Thoracic aorta (tissue), 2 donors: ENCODE results near the gene PLA2G3. TPM values are rescaled to one million over a fixed set of nuclear protein-coding genes. Genes with fewer than 3 reads are reported as not detected.

Experiments
- ATAC-seq: fragments of 150-250 bp; one replicate; pipeline ENCODE4 v1.8.0; 2017; ENCODE audit warnings: low read depth; ENCODE audit not compliant: insufficient number of reproducible peaks, low FRiP score
- DNase-seq: peaks from one replicate; pipeline ENCODE4 v3.0.0-alpha.2; 2020; ENCODE audit warnings: low spot score
- H3K27ac ChIP-seq, 2 donors: fragments of 200-600 bp; sonication (generic); 1 replicate in 1 of 2; 2 replicates in 1 of 2; pipeline ENCODE4 v1.5.1; 2016; ENCODE audit warnings: mild to moderate bottlenecking in 2 of 2, moderate library complexity in 2 of 2
- H3K27me3 ChIP-seq: fragments of 200-600 bp; sonication (generic); replicated peaks from 2 replicates; pipeline ENCODE4 v1.6.0; 2016; ENCODE audit warnings: mild to moderate bottlenecking; ENCODE audit not compliant: insufficient read depth
- H3K36me3 ChIP-seq: fragments of 200-600 bp; sonication (generic); one replicate; pipeline ENCODE4 v1.5.1; 2016
- H3K4me1 ChIP-seq, 2 donors: fragments of 200-600 bp; sonication (generic); 1 replicate in 1 of 2; 2 replicates in 1 of 2; pipeline versions ENCODE4 v1.5.1 to v1.6.0; 2016; ENCODE audit warnings: low read depth in 2 of 2, mild to moderate bottlenecking in 1 of 2; ENCODE audit not compliant: control insufficient read depth in 1 of 2
- H3K4me3 ChIP-seq: fragments of 200-600 bp; sonication (generic); 2 replicates; pipeline ENCODE4 v1.5.1; 2016; ENCODE audit warnings: mild to moderate bottlenecking
- H3K9me3 ChIP-seq: fragments of 200-600 bp; sonication (generic); 2 replicates; pipeline ENCODE4 v1.5.1; 2016
- total RNA-seq, 2 donors: library from RNA; depleted of rRNA; stranded (reverse); fragments of >200 nt; gene quantifications; one replicate each; pipeline versions ENCODE4 v1.1.0 to v1.2.3, GENCODE V29; 2016
- TF ChIP-seq, protein P1 (sequence below): fragments of 200-600 bp; sonication (generic); IDR thresholded peaks from one replicate; pipeline ENCODE4 v1.5.1; 2019; ENCODE audit warnings: antibody characterized with exemption

Gene PLA2G3
- total RNA-seq, 2 donors from 2014 or later = not detected

- DNase-seq (no peak), ATAC-seq (no peak)
- H3K9me3 ChIP-seq = no peaks in the 10 kb centered on the region
- no peak overlapping the region for H3K4me3 ChIP-seq
- H3K27ac ChIP-seq = no peak overlapping the region
- H3K4me1 ChIP-seq = peaks cover 11 to 19% of the 10 kb centered on the region in 2 donors
- H3K27me3 ChIP-seq = no peaks in the 10 kb centered on the region
- no peaks in the 10 kb centered on the region for H3K36me3 ChIP-seq
- TF ChIP-seq, protein P1, sequence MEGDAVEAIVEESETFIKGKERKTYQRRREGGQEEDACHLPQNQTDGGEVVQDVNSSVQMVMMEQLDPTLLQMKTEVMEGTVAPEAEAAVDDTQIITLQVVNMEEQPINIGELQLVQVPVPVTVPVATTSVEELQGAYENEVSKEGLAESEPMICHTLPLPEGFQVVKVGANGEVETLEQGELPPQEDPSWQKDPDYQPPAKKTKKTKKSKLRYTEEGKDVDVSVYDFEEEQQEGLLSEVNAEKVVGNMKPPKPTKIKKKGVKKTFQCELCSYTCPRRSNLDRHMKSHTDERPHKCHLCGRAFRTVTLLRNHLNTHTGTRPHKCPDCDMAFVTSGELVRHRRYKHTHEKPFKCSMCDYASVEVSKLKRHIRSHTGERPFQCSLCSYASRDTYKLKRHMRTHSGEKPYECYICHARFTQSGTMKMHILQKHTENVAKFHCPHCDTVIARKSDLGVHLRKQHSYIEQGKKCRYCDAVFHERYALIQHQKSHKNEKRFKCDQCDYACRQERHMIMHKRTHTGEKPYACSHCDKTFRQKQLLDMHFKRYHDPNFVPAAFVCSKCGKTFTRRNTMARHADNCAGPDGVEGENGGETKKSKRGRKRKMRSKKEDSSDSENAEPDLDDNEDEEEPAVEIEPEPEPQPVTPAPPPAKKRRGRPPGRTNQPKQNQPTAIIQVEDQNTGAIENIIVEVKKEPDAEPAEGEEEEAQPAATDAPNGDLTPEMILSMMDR = no peak
Measured at GRCh38 chr22:31125521-31126117, 14.7 kb downstream of the PLA2G3 start.

- Histone ChIP-seq H3K36me3 (no peaks in the 10 kb centered on the region), H3K4me1 (peaks cover 11 to 19% of the 10 kb centered on the region in 2 donors), H3K27me3 (no peaks in the 10 kb centered on the region), H3K27ac (no peak overlapping the region), H3K9me3 (no peaks in the 10 kb centered on the region), H3K4me3 (no peak overlapping the region)
- ATAC-seq (no peak), DNase-seq (no peak)
- TF ChIP-seq, protein P1 = no peak
Measured at GRCh38 chr22:31124811-31125465, 15.4 kb downstream of the PLA2G3 start.

DNA sequence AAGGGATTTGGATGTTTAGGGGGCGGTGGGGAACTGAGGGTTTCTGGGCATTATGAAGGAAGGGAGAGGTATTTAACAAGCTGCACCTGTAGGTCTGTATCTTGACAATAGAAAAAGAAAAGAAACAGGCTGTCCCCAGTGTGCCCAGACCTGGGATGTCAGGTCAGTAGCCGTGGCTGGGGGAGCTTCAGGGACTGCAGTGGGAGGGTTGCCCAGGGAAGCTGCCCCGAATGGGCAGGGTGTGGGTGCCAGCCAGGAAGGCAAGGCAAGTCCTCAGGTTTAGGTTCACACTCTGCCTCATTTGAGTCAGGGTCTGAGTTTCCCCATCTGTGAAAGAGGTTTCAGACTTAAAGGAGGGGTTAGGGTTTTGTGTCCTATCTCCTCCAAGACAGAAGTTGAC, 16.0 kb downstream of the PLA2G3 start:
- Histone ChIP-seq H3K4me3 (no peak overlapping the region), H3K9me3 (no peaks in the 10 kb centered on the region), H3K36me3 (no peaks in the 10 kb centered on the region), H3K4me1 (peaks cover 11 to 19% of the 10 kb centered on the region in 2 donors), H3K27me3 (no peaks in the 10 kb centered on the region), H3K27ac (no peak overlapping the region)
- TF ChIP-seq, protein P1 = no peak
- DNase-seq (no peak), ATAC-seq (no peak)

GRCh38 chr22:31123292-31123602, 17.1 kb downstream of the PLA2G3 start:
- no peak for DNase-seq
- TF ChIP-seq, protein P1 = no peak
- Histone ChIP-seq H3K4me3 (peak overlapping the region; percentile 71), H3K4me1 (peaks cover 11 to 19% of the 10 kb centered on the region in 2 donors), H3K27ac (peak overlapping the region in 1 of 2 donors; percentile 14), H3K27me3 (no peaks in the 10 kb centered on the region), H3K36me3 (no peaks in the 10 kb centered on the region), H3K9me3 (no peaks in the 10 kb centered on the region)
- no peak for ATAC-seq

DNA sequence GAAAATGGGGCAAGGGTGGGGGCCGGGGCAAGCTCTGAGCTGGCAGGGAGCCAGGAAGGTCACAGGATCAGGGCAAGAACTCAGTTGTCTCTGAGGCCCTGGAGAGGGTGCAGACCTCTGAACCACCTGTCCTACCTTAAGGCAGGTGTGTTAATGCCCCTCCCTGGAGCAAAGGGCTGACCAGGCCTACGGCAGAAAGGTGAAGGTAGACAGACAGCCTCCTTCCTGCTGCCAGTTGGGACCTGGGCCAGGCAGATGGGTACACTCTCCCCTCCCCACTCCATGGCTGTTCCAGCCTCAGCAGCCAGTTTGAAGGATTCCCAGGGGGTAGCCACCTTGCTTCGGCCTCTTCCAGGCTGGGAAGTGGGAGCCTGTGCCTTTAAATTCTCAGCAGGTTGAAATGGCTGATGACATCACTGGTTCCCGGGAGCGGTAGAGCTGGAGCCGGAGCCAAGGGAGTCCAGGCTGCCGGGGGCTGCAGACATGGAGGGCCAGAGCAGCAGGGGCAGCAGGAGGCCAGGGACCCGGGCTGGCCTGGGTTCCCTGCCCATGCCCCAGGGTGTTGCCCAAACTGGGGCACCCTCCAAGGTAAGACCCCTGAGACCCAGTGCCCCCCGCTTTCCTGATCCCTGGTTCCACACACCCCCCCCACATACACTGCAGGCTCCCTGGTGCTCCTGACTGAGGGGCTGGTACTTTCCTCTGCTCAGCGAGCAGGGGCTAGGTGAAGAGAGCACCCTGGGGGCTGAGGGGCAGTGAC, 17.6 kb downstream of the PLA2G3 start, which contains the start of gene INPP5J:
TSS of gene INPP5J (plus strand) at position 435 of the 760 bp plus-strand sequence. CDS start at position 484, 49 bp downstream.
- Histone ChIP-seq H3K9me3 (no peaks in the 10 kb centered on the region), H3K4me1 (peaks cover 11 to 19% of the 10 kb centered on the region in 2 donors), H3K27me3 (no peaks in the 10 kb centered on the region), H3K36me3 (no peaks in the 10 kb centered on the region), H3K27ac (peak within 1 kb of the TSS in 1 of 2 donors; percentile 14), H3K4me3 (peak within 1 kb of the TSS; percentile 71)
- TF ChIP-seq, protein P1 = no peak
- DNase-seq (no peak), ATAC-seq (no peak)
